ENCODE measurements around the gene SYVN1. TPM values are rescaled to one million over a fixed set of nuclear protein-coding genes. Genes with fewer than 3 reads are reported as not detected.
"Not testable (repeated sequence)": the region's sequence is repeated elsewhere in the genome, so short reads cannot be mapped to it uniquely, and the experiment has no call there.

The SYVN1 gene
- total RNA-seq, 1 experiment from 2014 or later: 18.0 TPM

DNA sequence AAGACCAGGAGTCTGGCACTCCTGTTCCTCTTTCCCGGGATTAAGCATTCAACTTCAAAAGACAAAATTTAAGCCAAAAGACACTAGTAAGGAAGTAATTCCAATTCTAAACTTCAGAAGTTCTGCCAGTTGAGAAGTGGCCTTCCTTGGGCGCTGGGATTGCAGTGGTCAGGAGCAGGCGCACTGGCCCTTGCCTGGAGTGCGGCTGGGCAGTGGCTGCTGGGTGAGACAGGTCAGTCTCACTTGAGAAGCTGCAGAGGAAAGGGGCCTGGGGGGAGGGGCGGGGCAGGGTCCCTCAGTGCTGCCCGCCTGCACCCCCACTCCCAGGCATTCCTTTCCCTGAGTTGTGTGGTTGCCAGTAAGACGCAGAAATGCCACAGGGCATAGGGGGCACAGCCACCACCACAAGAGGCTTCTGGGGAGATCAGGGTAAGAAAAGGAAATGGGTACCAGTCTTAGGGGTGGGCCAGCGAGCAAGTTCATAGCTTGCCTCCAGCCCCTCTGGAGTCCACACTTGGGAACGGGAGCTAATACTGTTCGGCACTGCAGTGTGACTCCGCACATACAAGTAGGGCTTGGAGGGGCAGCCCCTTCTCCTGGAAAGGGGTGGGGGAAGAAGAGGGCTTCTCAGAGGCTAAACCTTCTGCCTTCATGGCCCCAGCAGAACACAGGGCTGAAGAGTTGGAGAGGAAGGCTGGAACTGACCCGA lies 6.7 kb downstream of the SYVN1 start:
- no peak for DNase-seq (ENCODE audit: low spot score)

DNA sequence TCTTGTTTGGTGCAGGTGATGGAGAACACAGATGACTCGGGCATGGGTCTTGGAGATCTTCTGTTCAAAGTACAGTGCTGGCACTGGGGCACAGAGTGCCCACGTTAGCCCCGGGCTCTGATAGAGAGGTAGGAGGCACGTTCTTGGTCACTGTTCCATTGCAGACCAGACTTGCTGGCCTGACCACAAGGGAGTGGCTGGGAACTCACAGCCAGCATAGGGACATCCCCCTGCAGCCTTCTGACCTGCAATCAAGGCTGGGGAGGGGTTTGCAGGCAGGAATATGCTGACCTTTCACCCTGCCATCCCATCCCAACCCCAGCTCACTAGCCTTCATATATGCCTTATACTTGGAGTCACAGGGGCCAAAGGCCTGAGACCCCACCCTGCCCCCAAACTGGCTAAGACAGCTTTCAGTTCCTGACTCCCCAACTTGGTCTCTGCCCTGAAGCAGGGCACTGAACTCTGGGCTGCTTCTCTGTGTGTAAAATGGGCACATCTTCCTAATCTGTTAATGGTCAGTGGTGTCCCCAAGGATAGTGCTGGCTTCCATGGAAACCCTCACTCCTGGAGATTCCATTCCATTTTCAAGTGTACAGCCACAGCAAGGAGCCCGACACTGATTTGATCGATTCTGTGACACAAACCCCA lies 7.6 kb downstream of the SYVN1 start:
- no peak for DNase-seq (ENCODE audit: low spot score)

GRCh38 chr11:65125197-65126056 lies 8.9 kb downstream of the SYVN1 start:
- no peak for DNase-seq (ENCODE audit: low spot score)

GRCh38 chr11:65124480-65125196 lies 9.7 kb downstream of the SYVN1 start:
- DNase-seq (ENCODE audit: low spot score): no peak

DNA sequence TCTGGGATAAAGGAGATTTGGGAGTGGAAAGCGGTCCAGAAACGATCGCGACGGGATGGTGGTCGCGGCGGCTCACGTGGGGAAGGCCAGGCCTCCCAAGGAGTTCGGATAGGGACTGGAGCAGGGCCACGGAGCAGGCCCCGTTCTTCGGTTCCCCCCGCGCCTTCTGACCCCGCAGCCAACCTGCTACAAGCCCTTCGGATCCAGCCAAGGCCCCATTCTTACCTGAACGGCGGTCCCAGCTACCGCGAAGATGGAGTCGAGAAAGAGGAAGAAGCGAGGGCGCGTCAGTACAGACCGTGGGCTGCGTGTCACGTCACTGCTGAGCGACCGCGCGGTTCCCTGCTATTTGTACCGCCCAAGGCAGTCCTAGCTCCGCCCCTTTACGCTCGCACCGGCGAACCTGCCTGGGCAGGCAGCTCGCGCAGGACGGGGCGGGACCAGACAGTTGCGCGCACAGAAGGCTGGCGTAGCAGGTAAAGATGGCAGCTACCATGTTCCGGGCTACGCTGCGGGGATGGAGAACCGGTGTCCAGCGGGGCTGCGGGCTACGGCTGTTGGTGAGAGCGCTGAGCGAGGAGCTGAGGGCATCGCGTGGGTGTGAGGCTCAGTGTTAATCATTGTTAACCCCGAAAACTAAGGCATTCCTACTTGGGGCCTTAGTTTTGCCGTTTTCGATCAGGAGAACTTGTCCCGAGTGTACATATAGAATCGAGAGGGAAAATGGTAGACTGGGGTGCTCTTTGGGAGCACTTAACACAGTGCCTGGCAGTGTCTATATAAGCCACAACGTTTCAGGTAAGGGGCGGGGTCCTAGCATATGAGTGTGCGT lies 12.2 kb downstream of the SYVN1 start, which contains the start of the genes FAU and MRPL49:
TSS of gene FAU (minus strand) at position 270 of the 832 bp plus-strand sequence. CDS start 321 bp downstream, outside the sequence.
TSS of gene MRPL49 (plus strand) at position 457 of the 832 bp plus-strand sequence. CDS start at position 483, 26 bp downstream.
- DNase-seq (ENCODE audit: low spot score): peak; percentile 98

DNA sequence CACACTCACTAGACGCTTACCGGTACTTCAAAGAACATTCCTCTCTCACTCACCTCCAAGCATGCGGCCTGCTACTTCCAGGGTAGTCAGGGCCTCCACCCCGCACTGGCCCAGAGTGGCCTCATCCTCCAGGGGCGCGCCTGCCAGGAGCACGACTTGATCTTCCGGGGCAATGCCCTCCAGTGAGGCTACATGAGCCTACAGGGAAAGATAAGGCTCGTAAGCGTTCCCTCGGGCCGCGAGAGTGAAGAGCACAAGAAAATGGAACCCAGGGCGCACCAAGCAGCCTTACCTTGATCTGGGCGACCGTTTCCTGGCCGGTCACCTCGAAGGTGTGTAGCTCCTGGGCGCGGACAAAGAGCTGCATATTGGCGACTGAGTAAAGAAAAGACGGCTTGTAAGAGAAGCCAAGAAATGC lies 12.9 kb downstream of the SYVN1 start:
- no peak for DNase-seq (ENCODE audit: low spot score)

DNA sequence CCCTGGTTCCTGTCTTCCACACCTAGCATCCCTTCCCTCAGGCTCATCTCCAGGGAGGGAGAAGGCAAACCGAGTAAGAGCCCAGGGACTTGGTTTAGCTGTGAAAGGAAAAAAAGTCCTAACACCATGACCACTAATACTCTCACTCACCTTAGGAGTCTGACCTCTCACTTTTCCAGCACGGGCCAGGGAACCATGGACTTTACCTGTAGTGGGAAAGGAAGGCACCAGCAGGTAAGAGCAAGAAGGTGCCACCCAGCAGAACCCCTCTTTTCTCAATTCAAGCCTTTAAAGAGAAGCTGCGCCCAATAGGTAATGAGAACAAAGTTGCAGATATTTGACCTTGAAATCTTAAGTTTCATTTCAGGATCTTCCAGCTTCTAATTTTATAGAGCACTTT lies 13.5 kb downstream of the SYVN1 start:
- no peak for DNase-seq (ENCODE audit: low spot score)

- DNase-seq (ENCODE audit: low spot score): no peak
These were observed 14.7 kb downstream of the SYVN1 start for GRCh38 chr11:65119670-65119995.

GRCh38 chr11:65118891-65119669 lies 15.2 kb downstream of the SYVN1 start:
- not testable (repeated sequence) for DNase-seq (ENCODE audit: low spot score)

DNA sequence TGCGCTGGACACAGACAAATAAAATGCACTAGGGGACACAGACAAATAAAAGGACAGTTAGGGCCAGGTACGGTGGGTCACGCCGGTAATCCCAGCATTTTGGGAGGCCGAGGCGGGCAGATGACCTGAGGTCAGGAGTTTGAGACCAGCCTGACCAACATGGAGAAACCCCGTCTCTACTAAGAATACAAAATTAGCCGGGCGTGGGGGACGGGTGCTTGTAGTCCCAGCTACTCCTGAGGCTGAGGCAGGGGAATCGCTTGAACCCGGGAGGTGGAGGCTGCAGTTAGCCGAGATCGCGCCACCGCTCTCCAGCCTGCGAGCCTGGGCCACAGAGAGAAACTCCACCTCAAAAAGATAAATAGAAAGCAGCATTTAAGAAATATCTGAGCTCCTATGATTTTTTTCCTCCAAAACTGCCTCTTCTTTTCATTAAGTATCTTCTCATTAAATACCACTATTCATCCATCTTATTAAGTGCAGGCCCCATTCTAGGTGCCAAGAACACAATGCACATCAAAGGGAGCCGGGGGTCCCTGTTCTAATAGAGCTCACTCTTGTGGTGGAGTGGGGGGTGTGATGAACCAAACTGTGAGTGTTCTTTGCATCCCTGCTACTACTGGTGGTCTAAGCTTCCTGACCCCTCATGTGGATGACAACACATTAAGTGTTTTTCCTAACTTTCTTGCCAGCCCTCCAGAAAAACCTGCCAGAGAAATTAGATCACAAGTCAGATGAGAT lies 16.1 kb downstream of the SYVN1 start:
- DNase-seq (ENCODE audit: low spot score): no peak

DNA sequence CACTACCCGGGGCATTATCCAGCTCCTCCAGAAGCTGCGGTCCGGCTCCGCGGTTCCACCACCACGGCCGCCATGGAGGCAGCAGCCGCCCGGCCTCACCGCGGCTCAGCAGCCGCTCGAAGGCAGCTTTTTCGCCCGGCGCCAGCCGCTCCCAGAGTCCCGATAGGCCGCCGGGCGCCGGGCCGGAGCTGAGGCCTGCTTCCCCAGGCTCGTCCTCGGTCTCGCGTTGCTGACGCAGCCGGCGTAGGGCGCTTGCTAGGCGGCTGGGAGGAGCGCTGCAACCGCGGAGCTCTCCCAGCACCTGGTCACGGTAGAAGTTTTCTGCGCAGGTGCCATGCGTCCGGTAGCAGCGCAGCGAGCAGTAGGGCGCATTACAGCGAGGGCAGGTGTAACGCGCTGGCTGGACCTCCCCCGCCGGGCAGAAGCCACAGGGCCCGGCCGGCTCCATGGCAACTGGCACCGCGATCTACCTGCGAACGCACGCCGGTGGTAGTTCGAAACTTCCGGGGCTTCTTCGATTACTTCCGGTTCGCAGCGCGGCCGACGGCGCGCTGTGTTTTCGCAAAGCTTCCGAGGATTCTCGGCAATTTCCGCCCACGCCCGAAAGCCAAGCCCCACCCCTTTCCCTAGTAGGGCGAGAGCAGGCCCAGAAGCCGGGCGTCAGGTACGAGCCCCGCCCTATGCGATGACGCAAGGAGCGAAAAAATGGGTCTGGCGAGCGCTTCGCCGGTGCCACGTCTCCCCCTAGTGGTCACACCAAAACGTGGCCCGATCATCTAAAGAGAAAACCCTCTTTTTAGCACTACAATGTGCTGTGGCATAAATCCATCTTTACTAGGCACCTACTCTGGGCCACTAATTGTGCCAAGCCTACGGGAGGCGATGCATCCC lies 16.9 kb downstream of the SYVN1 start, which contains the start of gene ZNHIT2:
TSS of gene ZNHIT2 (minus strand) at position 496 of the 891 bp plus-strand sequence. CDS start at position 448, 48 bp downstream.
- peak; percentile 96 for DNase-seq (ENCODE audit: low spot score)

DNA sequence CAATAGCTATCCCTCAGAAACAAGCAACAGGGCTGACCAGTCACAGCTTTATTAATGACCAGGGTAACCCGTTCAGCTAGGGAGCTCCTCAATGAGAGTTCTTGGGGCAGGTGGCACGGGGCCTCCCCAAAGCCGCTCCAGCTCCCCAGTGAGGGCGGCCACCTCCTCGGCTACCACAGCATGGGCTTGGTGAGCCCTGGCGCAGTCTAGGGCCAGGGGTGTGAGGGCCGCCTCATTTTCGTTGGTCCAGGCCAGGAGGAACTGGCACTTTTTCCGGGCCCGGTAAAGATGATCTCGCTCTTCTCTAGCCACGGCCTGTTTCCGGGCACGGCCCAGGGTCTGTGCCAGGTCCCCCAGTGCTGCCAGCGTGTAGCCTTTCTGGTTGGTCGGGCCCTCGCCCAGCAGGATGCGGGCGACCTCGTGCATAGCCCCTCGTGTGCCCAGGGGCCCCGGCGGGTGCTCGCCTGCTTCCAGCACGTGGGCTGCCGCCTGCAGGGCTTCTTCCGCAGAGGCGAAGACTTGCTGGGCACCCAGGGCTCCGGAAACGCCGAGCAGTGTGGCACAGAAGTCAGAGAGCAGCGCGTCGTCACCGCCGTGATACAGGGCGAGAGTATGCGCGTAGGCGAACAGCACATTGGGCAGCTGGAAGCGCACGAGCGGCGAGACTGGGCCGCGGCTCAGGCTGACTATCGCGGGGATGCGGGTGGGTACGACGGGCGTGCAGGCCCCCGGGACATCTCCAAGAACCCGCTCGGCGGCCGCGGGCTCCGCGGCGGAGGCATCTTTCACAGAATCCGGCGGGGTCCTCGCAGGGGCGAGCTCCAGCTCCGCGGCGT lies 17.7 kb downstream of the SYVN1 start:
- DNase-seq (ENCODE audit: low spot score): no peak

DNA sequence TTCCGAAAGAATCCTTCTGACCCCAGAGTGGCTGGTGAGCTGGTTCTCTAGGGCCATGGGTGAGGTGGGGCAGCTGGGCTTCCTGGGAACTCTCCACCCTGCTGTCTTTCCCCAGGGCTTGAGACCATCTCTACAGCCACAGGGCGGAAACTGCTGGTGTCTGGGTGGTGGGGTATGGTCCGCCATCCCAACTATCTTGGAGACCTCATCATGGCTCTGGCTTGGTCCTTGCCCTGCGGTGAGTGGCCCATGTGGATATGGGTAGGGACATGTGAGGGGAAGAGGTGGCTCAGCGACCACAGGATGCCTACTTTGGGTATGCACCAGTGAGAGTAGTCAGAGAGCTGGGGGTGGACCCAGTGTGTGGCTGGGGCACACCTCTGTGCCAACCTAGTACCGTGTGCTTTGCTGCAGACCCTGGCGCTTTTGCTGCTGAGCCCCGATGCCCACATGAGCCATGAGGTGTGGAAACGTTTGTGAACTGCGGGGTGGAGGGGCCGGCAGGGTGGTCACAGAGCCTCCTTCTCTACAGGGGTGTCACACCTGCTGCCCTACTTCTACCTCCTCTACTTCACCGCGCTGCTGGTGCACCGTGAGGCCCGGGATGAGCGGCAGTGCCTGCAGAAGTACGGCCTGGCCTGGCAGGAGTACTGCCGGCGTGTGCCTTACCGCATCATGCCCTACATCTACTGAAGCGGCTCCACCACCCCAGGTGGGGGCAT lies 18.8 kb downstream of the SYVN1 start:
- DNase-seq (ENCODE audit: low spot score): no peak

- no peak for DNase-seq (ENCODE audit: low spot score)
These were observed 19.7 kb downstream of the SYVN1 start for GRCh38 chr11:65114538-65115171.

DNA sequence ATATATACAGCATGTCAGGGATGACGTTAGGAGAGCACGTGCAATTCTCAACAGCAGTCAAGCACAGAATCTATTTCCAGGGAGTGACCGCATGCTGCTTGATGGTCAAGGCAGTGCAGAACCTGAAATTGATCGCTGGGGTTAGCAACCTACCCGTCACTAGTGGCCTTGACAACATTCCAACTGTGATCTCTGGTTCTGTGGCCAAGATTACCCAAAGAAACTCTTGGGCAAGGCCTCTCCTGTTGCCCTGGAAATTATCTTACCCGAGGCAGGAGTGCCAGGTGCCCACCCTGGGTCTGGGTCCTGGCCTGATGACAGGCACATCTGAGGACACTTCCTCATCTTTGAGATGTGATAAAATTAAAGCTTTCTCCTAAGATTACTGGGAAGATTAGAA lies 20.5 kb downstream of the SYVN1 start:
- no peak for DNase-seq (ENCODE audit: low spot score)

DNA sequence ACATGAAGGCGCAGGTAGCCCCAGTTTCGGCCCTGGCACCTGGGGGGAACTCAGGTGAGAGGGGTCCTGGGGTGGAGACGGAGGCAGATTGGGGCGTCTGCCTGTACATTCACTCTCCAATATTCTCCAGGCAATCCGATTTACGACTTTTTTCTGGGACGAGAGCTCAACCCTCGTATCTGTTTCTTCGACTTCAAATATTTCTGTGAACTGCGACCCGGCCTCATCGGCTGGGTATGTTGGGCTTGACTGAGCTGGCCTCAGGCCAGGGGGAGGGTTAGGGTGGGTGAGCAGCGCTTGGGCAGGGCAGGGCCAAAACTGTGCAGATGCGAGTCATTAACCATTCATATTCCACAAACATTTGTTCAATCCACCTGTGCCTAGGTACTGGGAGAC lies 21.0 kb downstream of the SYVN1 start:
- no peak for DNase-seq (ENCODE audit: low spot score)
